Right lobe of liver (tissue), 4 donors: ENCODE data around the gene NPFF.

Experiments
- CTCF ChIP-seq, 4 donors: fragments of 200-600 bp in 3 of 4; fragments of 450-650 bp in 1 of 4; IDR thresholded peaks; one replicate each; pipeline versions ENCODE4 v1.5.1 to v1.8.0; 2016 to 2022; ENCODE audit warnings: antibody characterized with exemption in 4 of 4, mild to moderate bottlenecking in 2 of 4
- POLR2A ChIP-seq: fragments of 450-650 bp; IDR thresholded peaks from one replicate; pipeline ENCODE4 v1.6.1; 2017; ENCODE audit warnings: antibody characterized with exemption, mild to moderate bottlenecking
- donor health status: DM: no; HTN: no; CAD: no.
- donor health status: DM: no; HTN: no; CAD: no.
- donor health status: DM: no; HTN: yes; CAD: no.

DNA sequence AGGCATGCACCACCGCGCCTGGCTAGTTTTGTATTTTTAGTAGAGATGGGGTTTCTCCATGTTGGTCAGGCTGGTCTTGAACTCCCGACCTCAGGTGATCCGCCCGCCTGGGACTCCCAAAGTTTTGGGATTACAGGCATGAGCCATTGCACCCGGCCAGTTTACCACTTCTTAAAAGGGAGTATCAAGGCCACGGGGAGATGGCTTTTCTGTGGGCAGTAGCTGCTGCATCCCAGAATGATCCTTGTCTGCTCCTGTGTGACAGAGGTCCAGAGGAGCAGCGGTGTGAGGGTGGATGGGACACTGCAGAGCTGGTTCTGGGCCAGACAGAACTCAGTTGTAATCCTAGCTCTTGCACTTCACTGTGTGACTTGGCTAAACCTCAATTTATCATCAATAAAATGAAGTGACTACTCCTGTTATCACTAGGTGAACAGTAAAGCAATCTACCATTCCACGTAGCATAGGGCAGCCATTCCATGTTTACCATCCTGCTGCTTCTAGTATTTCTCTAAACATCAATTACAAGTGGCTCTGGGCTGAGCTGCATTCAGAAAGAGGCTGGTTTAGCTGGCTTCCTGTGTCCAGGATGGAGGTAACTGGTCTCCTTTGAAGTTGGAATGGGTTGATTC, 3.0 kb upstream of the NPFF start:
- TF ChIP-seq CTCF (IDR thresholded peaks at IDR 0.05) (no peak), POLR2A (no peak)
